HFFc6 (cell line): ENCODE measurements around the gene CD244. TPM values are rescaled to one million over a fixed set of nuclear protein-coding genes. Genes with fewer than 3 reads are reported as not detected.

Experiments
- DNase-seq: peaks from one replicate; pipeline ENCODE4 v3.0.0-alpha.2; 2018
- H3K27ac Mint-ChIP-seq: 2 replicates; pipeline ENCODE4 v1.8.0; 2020; ENCODE audit warnings: mild to moderate bottlenecking, mixed read lengths
- H3K27me3 Mint-ChIP-seq: 2 replicates; pipeline ENCODE4 v1.8.0; 2021; ENCODE audit warnings: mild to moderate bottlenecking, moderate library complexity, mixed read lengths; ENCODE audit not compliant: insufficient read depth
- H3K36me3 Mint-ChIP-seq: 2 replicates; pipeline ENCODE4 v1.8.0; 2021; ENCODE audit warnings: low read depth, mixed read lengths
- H3K4me1 Mint-ChIP-seq: 2 replicates; pipeline ENCODE4 v1.8.0; 2020; ENCODE audit warnings: low read depth, mixed read lengths
- H3K4me3 Mint-ChIP-seq: 2 replicates; pipeline ENCODE4 v1.8.0; 2020; ENCODE audit warnings: mild to moderate bottlenecking, moderate library complexity, mixed read lengths
- H3K9me3 Mint-ChIP-seq: 2 replicates; pipeline ENCODE4 v1.8.0; 2020; ENCODE audit warnings: mild to moderate bottlenecking, mixed read lengths
- total RNA-seq, 6 experiments: library from RNA; stranded (reverse); fragmentation: NEBNext Ultra II Directional; extraction: Animal tissue kit (Norgen Biotek cat#: 25700); gene quantifications; 2 replicates in 1 of 6; 3 replicates in 5 of 6; pipeline ENCODE4 v1.2.3, GENCODE V29; 2021
- TF ChIP-seq, protein P1 (sequence below): fragments of 200-600 bp; sonication (generic); IDR thresholded peaks from 2 replicates; pipeline ENCODE4 v1.5.0; 2021; ENCODE audit warnings: antibody characterized with exemption, mild to moderate bottlenecking

The CD244 gene
- total RNA-seq, 6 experiments from 2014 or later, result not detected

GRCh38 chr1:160800645-160801408 is 61.9 kb downstream of the CD244 start:
- Mint-ChIP-seq H3K27me3 (peaks cover 8% of the 10 kb centered on the region), H3K4me1 (no peaks in the 10 kb centered on the region), H3K9me3 (no peaks in the 10 kb centered on the region; the same call in 1 of the 2 replicates), H3K27ac (no peak overlapping the region), H3K4me3 (no peak overlapping the region), H3K36me3 (no peaks in the 10 kb centered on the region)
- DNase-seq, result no peak
- TF ChIP-seq, protein P1, sequence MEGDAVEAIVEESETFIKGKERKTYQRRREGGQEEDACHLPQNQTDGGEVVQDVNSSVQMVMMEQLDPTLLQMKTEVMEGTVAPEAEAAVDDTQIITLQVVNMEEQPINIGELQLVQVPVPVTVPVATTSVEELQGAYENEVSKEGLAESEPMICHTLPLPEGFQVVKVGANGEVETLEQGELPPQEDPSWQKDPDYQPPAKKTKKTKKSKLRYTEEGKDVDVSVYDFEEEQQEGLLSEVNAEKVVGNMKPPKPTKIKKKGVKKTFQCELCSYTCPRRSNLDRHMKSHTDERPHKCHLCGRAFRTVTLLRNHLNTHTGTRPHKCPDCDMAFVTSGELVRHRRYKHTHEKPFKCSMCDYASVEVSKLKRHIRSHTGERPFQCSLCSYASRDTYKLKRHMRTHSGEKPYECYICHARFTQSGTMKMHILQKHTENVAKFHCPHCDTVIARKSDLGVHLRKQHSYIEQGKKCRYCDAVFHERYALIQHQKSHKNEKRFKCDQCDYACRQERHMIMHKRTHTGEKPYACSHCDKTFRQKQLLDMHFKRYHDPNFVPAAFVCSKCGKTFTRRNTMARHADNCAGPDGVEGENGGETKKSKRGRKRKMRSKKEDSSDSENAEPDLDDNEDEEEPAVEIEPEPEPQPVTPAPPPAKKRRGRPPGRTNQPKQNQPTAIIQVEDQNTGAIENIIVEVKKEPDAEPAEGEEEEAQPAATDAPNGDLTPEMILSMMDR, result no peak

- DNase-seq, result no peak
- no peaks in the 10 kb centered on the region for H3K4me1 Mint-ChIP-seq
- H3K9me3 Mint-ChIP-seq, result no peaks in the 10 kb centered on the region
- H3K36me3 Mint-ChIP-seq, result no peaks in the 10 kb centered on the region
- no peak overlapping the region for H3K27ac Mint-ChIP-seq
- H3K4me3 Mint-ChIP-seq, result no peak overlapping the region
- TF ChIP-seq, protein P1, result no peak
- peaks cover 8% of the 10 kb centered on the region for H3K27me3 Mint-ChIP-seq
These were observed 62.5 kb downstream of the CD244 start for GRCh38 chr1:160800142-160800541.

DNA sequence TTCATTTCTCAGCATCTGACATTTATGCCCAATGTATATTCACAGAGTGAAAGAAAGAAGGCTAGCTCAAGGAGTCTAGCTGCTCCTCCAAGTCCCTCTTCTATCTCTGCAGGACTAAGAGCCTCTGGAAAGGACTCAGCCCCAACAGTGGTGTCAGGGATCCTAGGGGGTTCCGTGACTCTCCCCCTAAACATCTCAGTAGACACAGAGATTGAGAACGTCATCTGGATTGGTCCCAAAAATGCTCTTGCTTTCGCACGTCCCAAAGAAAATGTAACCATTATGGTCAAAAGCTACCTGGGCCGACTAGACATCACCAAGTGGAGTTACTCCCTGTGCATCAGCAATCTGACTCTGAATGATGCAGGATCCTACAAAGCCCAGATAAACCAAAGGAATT is 63.0 kb downstream of the CD244 start:
- Mint-ChIP-seq H3K27ac (no peak overlapping the region), H3K36me3 (no peaks in the 10 kb centered on the region), H3K4me1 (no peaks in the 10 kb centered on the region), H3K27me3 (peaks cover 8% of the 10 kb centered on the region), H3K4me3 (no peak overlapping the region), H3K9me3 (no peaks in the 10 kb centered on the region)
- TF ChIP-seq, protein P1, result no peak
- no peak for DNase-seq

DNA sequence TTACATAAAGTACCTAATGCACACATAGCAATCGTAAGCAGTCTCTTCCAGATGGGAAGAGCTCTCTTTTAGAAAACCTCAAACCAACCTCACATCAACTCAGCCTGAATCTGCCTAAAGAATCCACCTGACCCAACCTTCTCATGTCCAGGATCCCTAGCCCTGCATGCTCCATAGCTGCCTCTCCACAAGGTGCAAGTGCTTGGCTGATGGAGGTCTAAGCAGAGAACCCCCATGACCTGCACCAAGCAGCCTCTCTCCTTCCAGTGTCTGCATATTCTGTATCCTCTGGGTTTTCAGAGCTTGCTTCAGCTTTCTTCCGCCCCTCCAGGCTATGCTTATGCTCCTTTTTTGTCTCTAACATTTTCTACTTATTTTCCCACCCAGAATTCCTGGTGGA is 64.2 kb downstream of the CD244 start:
- TF ChIP-seq, protein P1, result no peak
- Mint-ChIP-seq H3K4me3 (no peak overlapping the region), H3K27ac (no peak overlapping the region), H3K9me3 (no peaks in the 10 kb centered on the region), H3K27me3 (peaks cover 7% of the 10 kb centered on the region), H3K4me1 (no peaks in the 10 kb centered on the region), H3K36me3 (no peaks in the 10 kb centered on the region)
- no peak for DNase-seq

GRCh38 chr1:160797861-160798273 is 64.8 kb downstream of the CD244 start:
- TF ChIP-seq, protein P1, result no peak
- no peaks in the 10 kb centered on the region for H3K36me3 Mint-ChIP-seq
- DNase-seq, result no peak
- no peaks in the 10 kb centered on the region for H3K4me1 Mint-ChIP-seq
- H3K4me3 Mint-ChIP-seq, result no peak overlapping the region
- peaks cover 7% of the 10 kb centered on the region for H3K27me3 Mint-ChIP-seq
- H3K27ac Mint-ChIP-seq, result no peak overlapping the region
- H3K9me3 Mint-ChIP-seq, result no peaks in the 10 kb centered on the region
